BE2C (cell line): Measurements from ENCODE around the gene DFFB.

Experiments
- DNase-seq: peaks from one replicate; pipeline ENCODE4 v3.0.0-alpha.2; 2020
- H3K27me3 ChIP-seq: fragments of 250-450 bp; sonication (Bioruptor Pico); 2 replicates; pipeline ENCODE4 v1.5.1; 2020; ENCODE audit warnings: mild to moderate bottlenecking
- H3K36me3 ChIP-seq: fragments of 250-450 bp; sonication (Bioruptor Pico); 2 replicates; pipeline ENCODE4 v1.5.1; 2020; ENCODE audit warnings: mild to moderate bottlenecking
- H3K4me1 ChIP-seq: fragments of 250-450 bp; sonication (Bioruptor Pico); 2 replicates; pipeline ENCODE4 v1.5.1; 2020
- H3K4me3 ChIP-seq: 2 replicates; pipeline ENCODE4 v1.5.1; 2011; ENCODE audit warnings: low read depth, low read length
- H3K9me3 ChIP-seq: fragments of 250-450 bp; sonication (Bioruptor Pico); 2 replicates; pipeline ENCODE4 v1.5.1; 2020
- TF ChIP-seq, protein P1 (sequence below): IDR thresholded peaks from 2 replicates; pipeline ENCODE4 v1.5.1; 2012; ENCODE audit warnings: mild to moderate bottlenecking, low read depth, low read length

DFFB gene

DNA sequence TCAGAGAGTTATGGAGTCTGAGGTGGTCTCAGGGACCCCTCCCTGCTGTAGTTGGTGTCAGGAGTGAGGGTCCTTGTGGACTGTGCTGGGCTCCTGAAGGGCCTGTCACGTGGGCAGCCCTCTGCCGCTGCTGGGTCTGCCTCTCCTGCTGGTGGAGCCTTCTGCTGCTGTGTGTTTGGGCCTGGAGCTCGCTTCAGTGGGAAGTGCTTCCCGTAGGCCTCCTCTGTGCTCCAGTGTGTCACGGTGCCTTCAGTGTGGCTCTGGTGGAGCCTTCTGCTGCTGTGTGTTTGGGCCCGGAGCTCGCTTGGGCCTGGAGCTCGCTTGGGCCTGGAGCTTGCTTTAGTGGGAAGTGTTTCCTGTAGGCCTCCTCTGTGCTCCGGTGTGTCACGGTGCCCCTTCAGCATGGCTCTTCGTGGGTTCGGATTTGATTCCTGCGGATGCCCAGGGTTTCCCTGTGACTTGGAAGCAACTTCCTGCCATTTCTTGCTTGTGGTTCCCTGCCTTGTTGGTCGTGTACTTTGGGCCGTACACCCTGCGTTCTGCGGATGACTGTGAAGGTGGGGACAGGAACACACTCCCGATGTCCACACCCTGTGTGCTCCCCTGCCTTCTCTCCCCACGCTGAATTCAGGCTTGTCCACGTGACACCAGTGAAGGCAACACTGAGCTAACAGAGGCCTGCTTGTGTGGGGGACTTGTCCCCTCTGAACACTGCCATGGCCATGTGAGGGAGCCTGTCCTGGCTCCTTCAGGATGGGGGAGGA is 23.3 kb downstream of the DFFB start:
- TF ChIP-seq, protein P1, sequence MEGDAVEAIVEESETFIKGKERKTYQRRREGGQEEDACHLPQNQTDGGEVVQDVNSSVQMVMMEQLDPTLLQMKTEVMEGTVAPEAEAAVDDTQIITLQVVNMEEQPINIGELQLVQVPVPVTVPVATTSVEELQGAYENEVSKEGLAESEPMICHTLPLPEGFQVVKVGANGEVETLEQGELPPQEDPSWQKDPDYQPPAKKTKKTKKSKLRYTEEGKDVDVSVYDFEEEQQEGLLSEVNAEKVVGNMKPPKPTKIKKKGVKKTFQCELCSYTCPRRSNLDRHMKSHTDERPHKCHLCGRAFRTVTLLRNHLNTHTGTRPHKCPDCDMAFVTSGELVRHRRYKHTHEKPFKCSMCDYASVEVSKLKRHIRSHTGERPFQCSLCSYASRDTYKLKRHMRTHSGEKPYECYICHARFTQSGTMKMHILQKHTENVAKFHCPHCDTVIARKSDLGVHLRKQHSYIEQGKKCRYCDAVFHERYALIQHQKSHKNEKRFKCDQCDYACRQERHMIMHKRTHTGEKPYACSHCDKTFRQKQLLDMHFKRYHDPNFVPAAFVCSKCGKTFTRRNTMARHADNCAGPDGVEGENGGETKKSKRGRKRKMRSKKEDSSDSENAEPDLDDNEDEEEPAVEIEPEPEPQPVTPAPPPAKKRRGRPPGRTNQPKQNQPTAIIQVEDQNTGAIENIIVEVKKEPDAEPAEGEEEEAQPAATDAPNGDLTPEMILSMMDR = no peak
- H3K4me3 ChIP-seq = no peak overlapping the region
- no peaks in the 10 kb centered on the region for H3K27me3 ChIP-seq
- H3K36me3 ChIP-seq = no peaks in the 10 kb centered on the region
- no peaks in the 10 kb centered on the region for H3K9me3 ChIP-seq
- no peak for DNase-seq
- H3K4me1 ChIP-seq = no peaks in the 10 kb centered on the region

DNA sequence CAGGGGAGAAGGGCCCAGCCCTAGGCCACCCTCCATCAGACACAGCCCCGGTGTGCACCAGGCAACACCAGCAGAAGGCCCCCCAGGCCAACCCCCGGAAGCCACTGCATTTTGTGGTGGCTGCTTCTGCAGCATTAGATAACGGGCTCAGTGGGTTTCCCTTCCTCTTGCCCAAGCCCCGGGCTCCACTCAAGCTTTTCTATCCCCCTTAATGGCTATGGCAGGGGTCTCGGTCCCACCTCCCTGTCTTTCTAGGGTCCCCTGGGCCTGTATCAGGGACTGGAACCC is 23.9 kb downstream of the DFFB start:
- H3K4me3 ChIP-seq = no peak overlapping the region
- no peaks in the 10 kb centered on the region for H3K4me1 ChIP-seq
- no peaks in the 10 kb centered on the region for H3K9me3 ChIP-seq
- TF ChIP-seq, protein P1 = no peak
- DNase-seq = no peak
- no peaks in the 10 kb centered on the region for H3K27me3 ChIP-seq
- no peaks in the 10 kb centered on the region for H3K36me3 ChIP-seq

DNA sequence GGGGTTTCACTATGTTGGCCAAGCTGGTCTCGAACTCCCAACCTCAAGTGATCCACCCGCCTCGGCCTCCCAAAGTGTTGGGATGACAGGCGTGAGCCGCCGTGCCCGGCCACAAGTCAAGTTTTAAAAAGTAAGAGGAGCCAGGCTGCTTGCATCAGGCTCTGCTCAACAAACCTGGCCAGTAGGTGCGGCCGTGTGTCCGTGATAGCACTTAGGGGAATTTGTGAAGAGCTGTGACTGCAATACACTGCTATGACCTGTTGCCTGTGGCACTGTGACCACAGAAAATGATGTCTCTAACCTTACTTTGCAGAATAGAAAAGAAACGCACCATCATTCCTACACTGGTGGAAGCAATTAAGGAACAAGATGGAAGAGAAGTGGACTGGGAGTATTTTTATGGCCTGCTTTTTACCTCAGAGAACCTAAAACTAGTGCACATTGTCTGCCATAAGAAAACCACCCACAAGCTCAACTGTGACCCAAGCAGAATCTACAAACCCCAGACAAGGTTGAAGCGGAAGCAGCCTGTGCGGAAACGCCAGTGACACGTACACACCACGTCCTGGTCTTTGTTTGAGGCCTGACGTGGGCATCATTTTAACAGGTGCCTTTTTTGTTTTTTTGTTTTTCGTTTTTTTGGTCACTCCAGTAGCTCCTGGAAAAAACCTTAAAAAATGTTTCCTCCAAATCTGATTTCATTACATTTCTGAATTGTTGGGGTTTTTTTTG is 26.1 kb downstream of the DFFB start:
- TF ChIP-seq, protein P1 = no peak
- no peaks in the 10 kb centered on the region for H3K27me3 ChIP-seq
- H3K9me3 ChIP-seq = no peaks in the 10 kb centered on the region
- H3K4me3 ChIP-seq = no peak overlapping the region
- no peaks in the 10 kb centered on the region for H3K4me1 ChIP-seq
- H3K36me3 ChIP-seq = no peaks in the 10 kb centered on the region; the same call in 1 of the 2 replicates
- no peak for DNase-seq

DNA sequence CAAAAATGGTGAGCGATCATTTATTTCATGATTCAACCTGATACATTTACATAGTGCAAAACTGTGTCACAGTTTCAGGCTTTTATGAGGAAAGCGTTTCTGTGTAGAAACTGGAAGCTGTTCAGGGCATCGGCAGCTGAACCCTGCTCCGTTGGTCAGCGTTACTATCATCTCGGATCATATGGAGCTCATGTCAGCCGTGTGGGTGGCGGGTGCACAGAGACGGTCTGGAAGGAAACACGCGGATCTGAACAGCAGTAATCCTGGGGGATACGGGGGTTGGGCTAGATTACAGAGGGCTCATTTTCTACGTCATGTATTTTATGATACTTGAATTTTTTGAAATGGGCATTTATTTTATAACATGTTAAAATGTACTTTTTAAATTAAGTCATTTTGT is 27.7 kb downstream of the DFFB start:
- Histone ChIP-seq H3K4me1 (no peaks in the 10 kb centered on the region), H3K4me3 (no peak overlapping the region), H3K27me3 (no peaks in the 10 kb centered on the region), H3K36me3 (no peaks in the 10 kb centered on the region; the same call in 1 of the 2 replicates), H3K9me3 (no peaks in the 10 kb centered on the region)
- DNase-seq = no peak
- TF ChIP-seq, protein P1 = no peak

DNA sequence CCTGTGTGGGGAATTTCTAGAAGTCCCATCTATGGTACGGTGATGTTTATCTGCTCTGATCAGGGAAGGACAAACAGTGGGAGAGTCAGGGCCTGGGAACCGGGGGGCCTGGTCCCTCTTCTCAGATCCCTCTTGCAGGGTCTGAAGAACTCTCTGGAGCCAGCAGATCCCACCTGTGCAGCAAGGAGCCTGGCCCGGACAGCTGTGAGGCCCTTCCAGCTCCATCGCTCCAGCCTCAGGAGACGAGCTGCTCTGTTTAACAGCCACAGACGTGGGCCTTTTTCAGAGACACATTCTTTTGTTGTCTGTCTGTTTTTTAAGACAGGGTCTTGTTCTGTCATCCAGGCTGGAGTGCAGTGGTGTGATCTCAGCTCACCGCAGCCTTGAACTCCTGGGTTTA is 28.3 kb downstream of the DFFB start:
- TF ChIP-seq, protein P1 = no peak
- Histone ChIP-seq H3K9me3 (no peaks in the 10 kb centered on the region), H3K27me3 (no peaks in the 10 kb centered on the region), H3K36me3 (no peaks in the 10 kb centered on the region; the same call in none of the 2 replicates), H3K4me3 (no peak overlapping the region), H3K4me1 (no peaks in the 10 kb centered on the region)
- no peak for DNase-seq

DNA sequence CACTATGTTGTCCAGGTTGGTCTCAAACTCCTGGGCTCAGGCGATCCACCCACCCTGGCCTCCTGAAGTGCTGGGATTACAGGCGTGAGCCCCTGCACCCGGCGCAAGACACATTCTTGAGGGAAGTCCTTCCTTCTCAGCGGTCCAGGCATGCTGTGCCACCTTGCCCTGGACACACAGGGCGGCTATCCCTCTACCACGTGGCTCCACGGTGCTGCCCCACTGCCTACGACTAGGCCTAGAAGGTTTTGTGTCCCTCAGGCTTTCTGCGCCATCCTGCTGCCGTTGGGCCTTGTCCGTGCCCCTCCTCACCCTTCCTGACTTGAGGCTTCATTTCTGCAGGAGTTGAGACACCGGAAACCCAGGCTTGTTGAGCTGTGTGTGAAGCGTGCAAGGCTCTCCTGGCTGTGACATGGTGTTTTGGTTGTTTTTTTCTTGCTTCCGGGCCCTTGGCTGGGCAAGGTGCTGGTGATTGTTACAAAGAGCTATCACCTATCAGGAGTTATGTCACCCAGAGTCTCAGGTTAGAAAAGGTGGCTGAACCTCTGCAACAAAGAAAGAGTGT is 28.9 kb downstream of the DFFB start:
- H3K4me3 ChIP-seq = no peak overlapping the region
- TF ChIP-seq, protein P1 = no peak
- H3K9me3 ChIP-seq = no peaks in the 10 kb centered on the region
- no peaks in the 10 kb centered on the region for H3K4me1 ChIP-seq
- no peaks in the 10 kb centered on the region; the same call in none of the 2 replicates for H3K36me3 ChIP-seq
- DNase-seq = no peak
- no peaks in the 10 kb centered on the region for H3K27me3 ChIP-seq
